DMS153 (cell line): Measurements from ENCODE around the gene EAPP.
"Not testable (repeated sequence)": the region's sequence is repeated elsewhere in the genome, so short reads cannot be mapped to it uniquely, and the experiment has no call there.

ENCODE experiments used
- DNase-seq: peaks from one replicate; lab custom pipeline; 2025; lab: John Stamatoyannopoulos, UW

The EAPP gene

GRCh38 chr14:34482463-34482862, 57.0 kb downstream of the EAPP start:
- DNase-seq: no peak

GRCh38 chr14:34479694-34480093, 59.8 kb downstream of the EAPP start:
- no peak for DNase-seq

- DNase-seq: no peak
Observed at GRCh38 chr14:34478261-34478660, 61.2 kb downstream of the EAPP start.

- not testable (repeated sequence) for DNase-seq
Observed at GRCh38 chr14:34476036-34476435, 63.5 kb downstream of the EAPP start.

GRCh38 chr14:34475163-34475562, 64.3 kb downstream of the EAPP start:
- no peak for DNase-seq

GRCh38 chr14:34474187-34474679, 65.3 kb downstream of the EAPP start:
- no peak for DNase-seq

- no peak for DNase-seq
Observed at GRCh38 chr14:34472706-34473279, 66.7 kb downstream of the EAPP start.

GRCh38 chr14:34470319-34470718, 69.2 kb downstream of the EAPP start:
- no peak for DNase-seq

- DNase-seq: no peak
Observed at GRCh38 chr14:34466691-34467090, 72.8 kb downstream of the EAPP start.
